Measurements from ENCODE around the gene AMFR. TPM values are rescaled to one million over a fixed set of nuclear protein-coding genes. Genes with fewer than 3 reads are reported as not detected.

The AMFR gene
- total and polyA plus RNA-seq, 10 of the 15 experiments (the other 5 are each of a cell fraction or from before 2014, with no cell fraction given): 8.2 to 67.6 (median 28.1) TPM

DNA sequence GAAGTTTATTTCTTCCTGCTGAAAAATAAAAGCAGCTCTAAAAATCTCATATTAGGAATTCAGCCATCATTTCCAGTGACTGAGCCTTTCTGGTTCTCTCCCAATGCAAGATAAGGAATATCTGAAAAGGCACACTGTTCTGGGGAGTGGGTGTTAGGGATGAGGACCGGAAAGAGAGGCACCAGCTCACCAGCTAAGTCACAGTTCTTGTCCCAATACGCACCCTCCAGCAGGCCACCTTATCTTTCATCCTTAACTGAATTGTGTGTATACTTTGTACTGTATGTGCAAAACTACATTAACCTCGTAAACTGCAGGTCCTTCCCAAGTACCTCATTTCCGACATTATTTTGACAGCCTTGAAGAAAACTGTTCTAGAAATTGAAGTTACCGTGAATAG lies 11.0 kb downstream of the AMFR start (continued):
- TF ChIP-seq, protein P1, sequence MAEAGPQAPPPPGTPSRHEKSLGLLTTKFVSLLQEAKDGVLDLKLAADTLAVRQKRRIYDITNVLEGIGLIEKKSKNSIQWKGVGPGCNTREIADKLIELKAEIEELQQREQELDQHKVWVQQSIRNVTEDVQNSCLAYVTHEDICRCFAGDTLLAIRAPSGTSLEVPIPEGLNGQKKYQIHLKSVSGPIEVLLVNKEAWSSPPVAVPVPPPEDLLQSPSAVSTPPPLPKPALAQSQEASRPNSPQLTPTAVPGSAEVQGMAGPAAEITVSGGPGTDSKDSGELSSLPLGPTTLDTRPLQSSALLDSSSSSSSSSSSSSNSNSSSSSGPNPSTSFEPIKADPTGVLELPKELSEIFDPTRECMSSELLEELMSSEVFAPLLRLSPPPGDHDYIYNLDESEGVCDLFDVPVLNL (IDR thresholded peaks at IDR 0.05; ENCODE audit: low read depth, low read length): no peak
- TF ChIP-seq CBFB (IDR thresholded peaks at IDR 0.05; ENCODE audit: low read depth) (no peak), TARDBP (IDR thresholded peaks at IDR 0.05; ENCODE audit: borderline replicate concordance) (no peak)

GRCh38 chr16:56413381-56413780 lies 12.0 kb downstream of the AMFR start:
- Histone ChIP-seq H3K79me2 (ENCODE audit: control insufficient read depth, insufficient read depth, low read length) (peaks cover 25% of the 10 kb centered on the region), H3K4me1 (ENCODE audit: control insufficient read depth, insufficient read depth, low read length) (no peaks in the 10 kb centered on the region; the same call in 1 of the 2 replicates), H2AFZ (ENCODE audit: control insufficient read depth, low read depth, low read length) (no peak overlapping the region), H3K9me3 (replicated peaks; ENCODE audit: control insufficient read depth, insufficient read depth, low read length) (no peaks in the 10 kb centered on the region), H3K27me3 (replicated peaks in 1 of 2; ENCODE audit: control insufficient read depth in 2 of 2, insufficient read depth in 2 of 2, low read length in 1 of 2) (no peaks in the 10 kb centered on the region), H3K4me2 (ENCODE audit: control insufficient read depth, insufficient read depth) (no peak overlapping the region), H3K9ac (ENCODE audit: control insufficient read depth, insufficient read depth, low read length) (no peak overlapping the region), H3K27ac (ENCODE audit: control insufficient read depth, insufficient read depth) (no peak overlapping the region), H4K20me1 (ENCODE audit: control insufficient read depth, insufficient read depth) (no peaks in the 10 kb centered on the region), H3K4me3 (no peak overlapping the region), H3K36me3 (ENCODE audit: control insufficient read depth in 2 of 2, insufficient read depth in 2 of 2, low read length in 1 of 2) (peaks cover 7 to 18% of the 10 kb centered on the region in 2 experiments; a peak in 3 of 4 replicates)
- RAD21 ChIA-PET (ENCODE audit: unreplicated experiment): interaction anchor here (2.1 kb wide), 1 partner anchor 9 kb away, joined by 6 read pairs; no protein-coding TSS in a partner anchor
- ATAC-seq: no peak
- SMC1A ChIA-PET (ENCODE audit: uncharacterized antibody, unreplicated experiment): interaction anchor here (1.1 to 1.5 kb wide), 2 partner anchors 14 to 38 kb away, joined by 3 read pairs; partner anchors contain the start of genes NUDT21 and OGFOD1
- CTCF ChIA-PET: no interaction called here
- intact Hi-C loops (cut with micrococcal nuclease; ENCODE audit: unreplicated experiment) (no loop called here), in situ Hi-C loops (cut with MboI) (no loop called here)
- BruUV-seq (replicated peaks): no TSS peak
- POLR2A ChIA-PET: interaction anchor here (0.7 to 1.5 kb wide), 2 partner anchors 13 to 987 kb away, joined by 4 read pairs; no protein-coding TSS in a partner anchor
- WGBS (ENCODE audit: insufficient coverage, insufficient replicate concordance, low lambda C conversion rate, missing lambda C conversion rate): 89% methylated on average over 5 of the region's 5 CpGs
- no peak for TF ChIP-seq FOXK2 (IDR thresholded peaks at IDR 0.05)
- TF ChIP-seq SIX5 (IDR thresholded peaks at IDR 0.05; ENCODE audit: low read depth, low read length, severe bottlenecking): no peak
- no peak for TF ChIP-seq IRF4 (IDR thresholded peaks at IDR 0.05; ENCODE audit: low read depth, low read length)
- TF ChIP-seq TAF1 (IDR thresholded peaks at IDR 0.05; ENCODE audit: borderline replicate concordance, low read depth, low read length): no peak
- TF ChIP-seq, protein P2, sequence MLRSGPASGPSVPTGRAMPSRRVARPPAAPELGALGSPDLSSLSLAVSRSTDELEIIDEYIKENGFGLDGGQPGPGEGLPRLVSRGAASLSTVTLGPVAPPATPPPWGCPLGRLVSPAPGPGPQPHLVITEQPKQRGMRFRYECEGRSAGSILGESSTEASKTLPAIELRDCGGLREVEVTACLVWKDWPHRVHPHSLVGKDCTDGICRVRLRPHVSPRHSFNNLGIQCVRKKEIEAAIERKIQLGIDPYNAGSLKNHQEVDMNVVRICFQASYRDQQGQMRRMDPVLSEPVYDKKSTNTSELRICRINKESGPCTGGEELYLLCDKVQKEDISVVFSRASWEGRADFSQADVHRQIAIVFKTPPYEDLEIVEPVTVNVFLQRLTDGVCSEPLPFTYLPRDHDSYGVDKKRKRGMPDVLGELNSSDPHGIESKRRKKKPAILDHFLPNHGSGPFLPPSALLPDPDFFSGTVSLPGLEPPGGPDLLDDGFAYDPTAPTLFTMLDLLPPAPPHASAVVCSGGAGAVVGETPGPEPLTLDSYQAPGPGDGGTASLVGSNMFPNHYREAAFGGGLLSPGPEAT (IDR thresholded peaks at IDR 0.05; ENCODE audit: low read depth): no peak
- TF ChIP-seq TCF12 (IDR thresholded peaks at IDR 0.05; ENCODE audit: low read depth, low read length): no peak
- no peak for TF ChIP-seq LARP7 (IDR thresholded peaks at IDR 0.05)
- TF ChIP-seq CBX5 (IDR thresholded peaks at IDR 0.05; ENCODE audit: low read depth): no peak
- no peak for DNase-seq (ENCODE audit: low read depth, low spot score)
- FAIRE-seq: no peak

Data from GM12878 (cell line).